NCI-H2227 treated with DMSO at 0.1 percent for 48 hours (cell line): ENCODE measurements around the gene GRM4.

Experiments
- DNase-seq: peaks from one replicate; lab custom pipeline; 2025; lab: John Stamatoyannopoulos, UW

The GRM4 gene

GRCh38 chr6:34062815-34063214 lies 83.1 kb downstream of the GRM4 start:
- no peak for DNase-seq

- DNase-seq = no peak
These were observed 83.7 kb downstream of the GRM4 start for GRCh38 chr6:34062156-34062555.

DNA sequence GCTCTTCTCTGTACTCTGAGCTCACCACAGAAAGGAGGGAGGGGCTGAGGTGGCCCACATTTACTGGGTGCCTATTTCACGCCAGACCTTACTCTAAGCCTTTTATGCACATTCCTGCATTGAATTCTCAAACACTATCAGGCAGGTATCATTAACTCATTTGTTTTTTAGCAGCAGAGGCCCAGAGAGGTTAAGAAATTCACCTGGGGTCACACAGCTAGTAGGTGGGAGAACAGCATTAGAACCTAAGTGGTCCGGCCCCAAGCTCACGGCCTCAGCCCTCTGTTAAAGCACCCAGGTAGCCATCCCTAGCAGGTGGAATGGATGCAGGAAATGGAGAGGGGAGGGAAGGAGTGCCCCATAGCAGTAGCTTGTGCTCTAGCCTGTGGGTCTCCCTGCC lies 84.5 kb downstream of the GRM4 start:
- no peak for DNase-seq

GRCh38 chr6:34059914-34060313 lies 86.0 kb downstream of the GRM4 start:
- DNase-seq = no peak

DNA sequence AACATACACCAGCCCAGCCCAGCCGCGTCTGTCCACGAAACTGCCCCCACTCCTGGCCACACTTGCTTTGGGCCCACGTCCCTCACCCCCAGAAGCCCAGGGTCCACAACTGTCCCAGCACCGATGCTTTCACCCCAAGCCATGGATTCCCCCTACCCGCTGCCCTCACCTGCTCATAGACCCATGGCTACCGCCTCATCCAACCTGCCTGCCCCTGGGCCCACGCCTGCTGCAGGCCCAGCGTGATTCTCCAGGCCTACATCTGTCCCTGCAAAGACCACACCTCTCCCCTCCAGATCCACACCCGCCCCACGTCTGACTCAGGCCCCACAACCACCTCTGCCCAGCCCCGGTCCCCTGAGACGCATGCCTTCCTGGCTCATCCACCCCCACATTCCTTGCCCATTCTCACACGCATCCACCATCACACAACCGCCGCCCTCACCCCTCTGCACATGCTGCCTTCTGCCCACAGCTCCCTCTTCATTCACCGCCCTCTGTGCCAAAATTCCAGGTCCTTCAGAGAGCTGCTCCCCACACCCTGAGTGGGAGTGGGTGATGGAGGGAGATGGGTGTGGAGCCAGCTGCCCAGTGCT lies 86.7 kb downstream of the GRM4 start:
- no peak for DNase-seq

GRCh38 chr6:34057790-34058189 lies 88.1 kb downstream of the GRM4 start:
- DNase-seq = no peak

GRCh38 chr6:34057191-34057590 lies 88.7 kb downstream of the GRM4 start:
- no peak for DNase-seq

DNA sequence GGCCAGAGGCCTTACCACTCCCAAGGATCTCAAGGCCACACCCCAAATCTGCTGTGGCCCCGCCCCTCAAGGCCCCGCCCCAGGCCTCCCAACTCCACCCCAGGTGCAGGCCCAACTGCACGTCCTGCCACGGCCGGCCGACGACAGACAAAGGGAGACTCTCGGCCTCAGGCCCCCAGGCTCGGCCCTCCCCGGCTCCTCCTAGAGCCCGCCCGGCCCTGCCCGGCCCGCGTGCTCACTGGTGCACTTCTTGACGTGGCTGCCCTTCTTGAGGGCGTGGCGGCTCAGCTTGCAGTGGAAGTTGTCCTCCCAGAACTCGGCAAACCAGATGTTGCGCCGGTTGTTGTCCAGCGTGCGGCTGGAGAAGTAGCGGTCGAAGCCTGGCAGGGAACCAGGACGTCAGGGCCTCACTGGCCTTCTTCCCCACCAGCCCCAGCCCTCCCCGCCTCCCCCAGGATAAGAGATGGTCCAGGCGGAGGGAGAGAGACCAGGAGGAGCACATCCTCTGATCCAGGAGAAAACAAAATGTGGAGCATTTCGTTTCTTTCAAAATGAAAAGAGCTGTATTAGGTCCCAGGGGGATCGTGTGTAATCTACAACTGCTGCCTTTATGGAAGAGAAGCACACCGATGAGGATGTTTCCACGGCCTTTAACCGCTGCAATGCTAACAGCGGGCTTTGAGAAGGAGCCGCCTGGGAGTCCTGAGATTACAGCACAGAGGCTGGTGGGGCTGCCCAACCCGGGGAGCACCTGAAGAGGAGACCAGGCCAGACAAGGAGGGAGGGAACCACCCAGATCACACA lies 89.4 kb downstream of the GRM4 start:
- DNase-seq = no peak

DNA sequence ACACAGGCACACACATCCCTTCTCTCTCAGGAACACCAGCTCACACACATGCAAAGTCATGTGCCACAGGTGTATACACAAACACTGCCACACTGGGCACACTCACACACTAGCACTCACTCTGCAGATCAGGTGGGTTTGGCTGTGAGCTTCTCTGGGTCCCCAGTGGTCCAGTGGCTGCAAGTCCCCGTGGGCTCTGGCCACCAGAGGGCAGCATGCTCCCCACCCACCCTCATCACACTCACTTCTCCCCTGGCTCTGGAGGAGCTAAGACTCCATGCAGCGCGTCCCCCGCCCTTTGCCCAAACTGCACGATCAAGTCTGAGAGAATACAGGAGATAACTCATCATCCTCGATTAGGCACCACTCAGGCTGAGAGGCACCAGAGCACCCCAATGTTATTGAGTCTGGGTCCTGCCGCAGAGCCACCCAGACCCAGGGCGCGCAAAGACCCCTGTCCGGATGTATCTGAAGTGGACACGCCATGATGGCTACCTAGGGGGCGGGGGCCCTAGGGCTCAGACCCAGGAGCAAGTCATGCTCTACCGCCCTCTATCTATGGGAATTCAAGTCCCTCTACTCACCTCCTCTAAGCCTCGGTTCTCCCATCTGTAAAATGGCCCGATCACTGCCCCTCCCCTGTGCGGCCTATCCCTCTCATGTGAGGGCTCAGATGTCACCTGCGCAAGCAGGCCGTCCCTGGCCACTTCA lies 90.5 kb downstream of the GRM4 start:
- DNase-seq = peak; percentile 39

- no peak for DNase-seq
These were observed 92.2 kb downstream of the GRM4 start for GRCh38 chr6:34053721-34054120.

- DNase-seq = no peak
These were observed 92.8 kb downstream of the GRM4 start for GRCh38 chr6:34052918-34053608.

DNA sequence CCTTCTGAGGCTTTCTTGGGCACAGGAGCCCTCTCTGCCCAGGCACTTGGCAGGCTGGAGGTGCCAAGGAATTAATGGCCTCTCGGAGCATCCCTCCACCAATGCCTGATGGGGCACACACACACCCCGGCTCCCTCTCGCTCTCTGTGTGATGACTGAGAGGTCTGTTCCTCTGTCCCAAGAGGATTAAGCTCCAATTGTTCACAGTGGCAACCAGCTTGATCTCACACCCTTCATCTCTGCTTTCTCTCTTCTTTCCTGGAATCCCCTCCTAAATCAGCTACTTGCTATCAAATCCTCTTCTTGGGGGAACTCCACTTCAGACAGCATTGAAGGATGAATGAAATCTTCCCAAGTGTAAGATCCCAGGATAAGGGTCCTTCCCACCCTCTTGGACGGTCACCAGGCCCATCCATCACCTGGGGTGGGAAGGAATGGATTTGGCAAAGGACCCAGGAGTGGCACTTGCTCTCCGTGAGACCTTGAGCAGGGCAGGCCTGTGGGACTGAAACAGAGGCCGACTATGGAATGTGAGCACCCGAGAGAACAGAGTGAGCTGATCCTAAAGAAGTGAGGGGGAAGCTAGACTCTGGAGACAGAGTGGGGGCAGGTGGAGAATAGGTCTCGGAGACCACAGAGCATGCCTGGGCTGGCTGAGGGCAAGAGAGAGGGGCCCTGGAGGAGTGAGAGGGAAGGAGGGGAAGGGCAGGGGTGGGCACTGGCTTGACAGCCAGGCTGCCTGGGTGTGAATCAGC lies 93.6 kb downstream of the GRM4 start:
- DNase-seq = no peak

DNA sequence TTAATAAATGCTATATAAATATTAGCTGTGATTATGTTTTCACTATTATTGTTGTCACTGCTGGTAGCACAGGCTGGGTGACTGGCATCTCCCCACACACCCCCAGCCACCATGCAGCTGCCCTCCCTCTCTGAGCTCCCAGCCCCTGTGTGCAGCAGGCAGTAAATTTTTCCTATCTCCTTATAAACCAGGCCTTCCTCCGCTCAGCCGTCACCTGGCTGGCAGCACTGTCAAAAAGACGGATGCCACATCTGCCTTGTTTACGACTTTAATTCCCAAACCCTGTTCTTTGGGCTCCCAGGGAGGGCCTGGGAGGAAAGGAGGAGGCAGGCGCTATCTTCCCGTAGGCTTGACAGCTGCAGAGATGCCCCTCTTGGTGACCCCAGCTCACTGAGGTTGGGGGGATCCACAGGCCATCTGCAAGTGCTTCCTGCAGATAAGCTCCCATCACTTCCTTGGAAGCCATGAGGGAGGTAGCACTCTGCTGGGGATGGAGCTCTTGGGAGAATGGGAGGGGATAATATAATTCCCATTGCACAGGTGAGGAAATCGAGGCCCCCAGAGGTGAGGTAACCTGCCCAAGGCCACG lies 94.5 kb downstream of the GRM4 start:
- DNase-seq = no peak

- no peak for DNase-seq
These were observed 95.2 kb downstream of the GRM4 start for GRCh38 chr6:34050691-34051090.

DNA sequence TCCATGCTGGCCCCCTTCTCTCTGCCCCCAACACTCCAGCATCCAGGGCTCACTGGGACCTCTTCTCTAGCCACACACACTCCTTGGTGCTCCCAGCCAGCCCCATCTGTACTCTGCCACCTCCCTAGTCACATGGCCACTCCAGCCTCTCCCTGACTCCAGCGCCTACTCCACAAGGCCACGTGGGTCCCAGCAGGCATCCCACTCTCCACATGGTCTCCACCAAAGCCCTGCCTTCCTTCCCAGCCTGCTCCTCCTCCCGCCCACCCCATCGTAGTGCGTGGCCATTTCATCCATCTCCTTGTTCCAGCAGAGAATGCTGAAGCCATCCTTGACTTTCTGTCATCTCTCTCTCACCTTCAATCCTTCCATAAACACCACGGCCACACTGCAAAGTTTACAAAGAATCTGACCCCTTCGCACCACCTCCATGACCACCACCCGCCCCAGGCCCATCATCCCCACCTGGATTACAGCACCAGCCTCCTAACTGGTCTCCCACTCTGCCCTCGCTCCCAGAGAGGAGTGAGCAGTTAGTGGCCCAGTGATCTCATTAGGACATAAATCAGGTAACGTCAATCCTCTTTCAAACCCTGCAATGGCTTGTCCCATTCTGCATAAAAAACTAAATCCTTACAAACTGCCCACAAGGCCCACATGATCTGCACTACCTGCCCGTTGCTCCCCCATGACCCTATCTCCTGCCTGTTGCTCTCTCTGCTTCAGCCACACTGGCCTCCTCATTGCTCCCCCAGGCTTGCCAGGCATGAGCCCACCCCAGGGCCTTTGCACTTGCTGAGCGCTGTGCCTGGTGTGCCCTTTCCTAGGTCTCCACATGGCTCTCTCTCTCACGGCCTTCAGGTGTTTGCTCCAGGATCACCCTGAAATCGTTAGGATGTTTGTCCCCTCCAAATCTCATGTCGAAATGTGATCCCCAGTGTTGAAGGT lies 96.2 kb downstream of the GRM4 start:
- DNase-seq = no peak

- no peak for DNase-seq
These were observed 97.7 kb downstream of the GRM4 start for GRCh38 chr6:34047913-34048867.

GRCh38 chr6:34046617-34047016 lies 99.3 kb downstream of the GRM4 start:
- no peak for DNase-seq

- DNase-seq = no peak
These were observed 100.1 kb downstream of the GRM4 start for GRCh38 chr6:34045771-34046170.

- DNase-seq = no peak
These were observed 100.8 kb downstream of the GRM4 start for GRCh38 chr6:34044945-34045595.
